Skeletal muscle tissue (tissue), 4 donors: Measurements from ENCODE around the gene MYL1. TPM values are rescaled to one million over a fixed set of nuclear protein-coding genes. Genes with fewer than 3 reads are reported as not detected.
A peak's percentile ranks its signal among the peaks of the same experiment; 100 is the strongest.

Source experiments
- H3K27ac ChIP-seq: one replicate; pipeline ENCODE4 v1.7.0; 2013; ENCODE audit warnings: mild to moderate bottlenecking, low read depth, low read length, inconsistent platforms
- H3K27me3 ChIP-seq, 3 donors: one replicate each; pipeline ENCODE4 v1.7.0; 2013; ENCODE audit warnings: low read length in 3 of 3; ENCODE audit not compliant: control insufficient read depth in 3 of 3, insufficient read depth in 3 of 3
- H3K36me3 ChIP-seq, 3 donors: one replicate each; pipeline ENCODE4 v1.7.0; 2013; ENCODE audit warnings: low read length in 3 of 3; ENCODE audit not compliant: control insufficient read depth in 3 of 3, insufficient read depth in 3 of 3
- H3K4me1 ChIP-seq, 3 donors: one replicate each; pipeline ENCODE4 v1.7.0; 2013; ENCODE audit warnings: low read length in 3 of 3, mild to moderate bottlenecking in 3 of 3; ENCODE audit not compliant: control insufficient read depth in 3 of 3, insufficient read depth in 3 of 3
- H3K4me3 ChIP-seq, 3 donors: one replicate each; pipeline ENCODE4 v1.7.0; 2013; ENCODE audit warnings: low read length in 3 of 3
- H3K9ac ChIP-seq, 3 donors: one replicate each; pipeline ENCODE4 v1.7.0; 2013; ENCODE audit warnings: low read length in 3 of 3, mild to moderate bottlenecking in 3 of 3, moderate library complexity in 2 of 3, low read depth in 1 of 3
- H3K9me3 ChIP-seq, 3 donors: one replicate each; pipeline ENCODE4 v1.7.0; 2013; ENCODE audit warnings: low read length in 3 of 3; ENCODE audit not compliant: control insufficient read depth in 3 of 3
- total RNA-seq: library from RNA; depleted of rRNA; stranded (reverse); fragments of >200 nt; gene quantifications from one replicate; pipeline ENCODE4 v1.2.3, GENCODE V29; 2014
- donor health status: Osteomylitis.

Gene MYL1
- total RNA-seq, 1 donor from 2014 or later = 6,507 TPM

GRCh38 chr2:210271300-210271699 lies 43.7 kb downstream of the MYL1 start:
- no peak overlapping the region for H3K9ac ChIP-seq
- no peaks in the 10 kb centered on the region for H3K4me1 ChIP-seq
- H3K36me3 ChIP-seq = no peaks in the 10 kb centered on the region
- H3K27ac ChIP-seq = no peak overlapping the region
- no peak overlapping the region for H3K4me3 ChIP-seq
- H3K27me3 ChIP-seq = no peaks in the 10 kb centered on the region
- no peaks in the 10 kb centered on the region for H3K9me3 ChIP-seq

GRCh38 chr2:210269148-210269547 lies 45.8 kb downstream of the MYL1 start:
- no peaks in the 10 kb centered on the region for H3K9me3 ChIP-seq
- no peaks in the 10 kb centered on the region for H3K27me3 ChIP-seq
- no peaks in the 10 kb centered on the region for H3K36me3 ChIP-seq
- H3K4me3 ChIP-seq = no peak overlapping the region
- no peaks in the 10 kb centered on the region for H3K4me1 ChIP-seq
- H3K27ac ChIP-seq = no peak overlapping the region
- no peak overlapping the region for H3K9ac ChIP-seq

GRCh38 chr2:210268281-210268680 lies 46.7 kb downstream of the MYL1 start:
- Histone ChIP-seq H3K9ac (no peak overlapping the region), H3K4me3 (no peak overlapping the region), H3K9me3 (no peaks in the 10 kb centered on the region), H3K36me3 (no peaks in the 10 kb centered on the region), H3K4me1 (no peaks in the 10 kb centered on the region), H3K27me3 (no peaks in the 10 kb centered on the region), H3K27ac (no peak overlapping the region)

GRCh38 chr2:210267698-210268097 lies 47.3 kb downstream of the MYL1 start:
- Histone ChIP-seq H3K27ac (no peak overlapping the region), H3K27me3 (no peaks in the 10 kb centered on the region), H3K36me3 (no peaks in the 10 kb centered on the region), H3K4me1 (no peaks in the 10 kb centered on the region), H3K4me3 (no peak overlapping the region), H3K9me3 (no peaks in the 10 kb centered on the region), H3K9ac (no peak overlapping the region)

- H3K9ac ChIP-seq = no peak overlapping the region
- no peaks in the 10 kb centered on the region for H3K36me3 ChIP-seq
- H3K27ac ChIP-seq = no peak overlapping the region
- no peaks in the 10 kb centered on the region for H3K4me1 ChIP-seq
- H3K4me3 ChIP-seq = no peak overlapping the region
- no peaks in the 10 kb centered on the region for H3K9me3 ChIP-seq
- H3K27me3 ChIP-seq = no peaks in the 10 kb centered on the region
These were observed 50.7 kb downstream of the MYL1 start for GRCh38 chr2:210264282-210264681.

GRCh38 chr2:210263841-210264240 lies 51.1 kb downstream of the MYL1 start:
- Histone ChIP-seq H3K9ac (no peak overlapping the region), H3K4me3 (no peak overlapping the region)

GRCh38 chr2:210262036-210262435 lies 52.9 kb downstream of the MYL1 start:
- no peak overlapping the region for H3K27ac ChIP-seq
- H3K36me3 ChIP-seq = no peaks in the 10 kb centered on the region
- no peaks in the 10 kb centered on the region for H3K4me1 ChIP-seq
- H3K27me3 ChIP-seq = no peaks in the 10 kb centered on the region
- no peaks in the 10 kb centered on the region for H3K9me3 ChIP-seq
- no peak overlapping the region for H3K4me3 ChIP-seq
- H3K9ac ChIP-seq = no peak overlapping the region

More at GRCh38 chr2:210263841-210264240, 51.1 kb downstream of the MYL1 start:
- H3K9me3 ChIP-seq = no peaks in the 10 kb centered on the region
- no peaks in the 10 kb centered on the region for H3K4me1 ChIP-seq
- H3K36me3 ChIP-seq = no peaks in the 10 kb centered on the region
- no peak overlapping the region for H3K27ac ChIP-seq
- H3K27me3 ChIP-seq = no peaks in the 10 kb centered on the region

- no peaks in the 10 kb centered on the region for H3K9me3 ChIP-seq
- H3K9ac ChIP-seq = no peak overlapping the region
- H3K36me3 ChIP-seq = no peaks in the 10 kb centered on the region
- no peak overlapping the region for H3K27ac ChIP-seq
- H3K27me3 ChIP-seq = no peaks in the 10 kb centered on the region
- no peak overlapping the region for H3K4me3 ChIP-seq
- no peaks in the 10 kb centered on the region for H3K4me1 ChIP-seq
These were observed 55.3 kb downstream of the MYL1 start for GRCh38 chr2:210259687-210260086.

- H3K9ac ChIP-seq = peak overlapping the region in 1 of 3 donors; percentile 11
- H3K4me1 ChIP-seq = no peaks in the 10 kb centered on the region
- H3K9me3 ChIP-seq = no peaks in the 10 kb centered on the region
- H3K36me3 ChIP-seq = no peaks in the 10 kb centered on the region
- peak overlapping the region in 1 of 3 donors; percentile 4 for H3K4me3 ChIP-seq
- H3K27ac ChIP-seq = no peak overlapping the region
- no peaks in the 10 kb centered on the region for H3K27me3 ChIP-seq
These were observed 62.0 kb downstream of the MYL1 start for GRCh38 chr2:210252699-210253606.

- Histone ChIP-seq H3K27ac (no peak overlapping the region), H3K27me3 (no peaks in the 10 kb centered on the region), H3K36me3 (no peaks in the 10 kb centered on the region), H3K9me3 (no peaks in the 10 kb centered on the region), H3K4me1 (no peaks in the 10 kb centered on the region), H3K9ac (no peak overlapping the region), H3K4me3 (no peak overlapping the region)
These were observed 64.4 kb downstream of the MYL1 start for GRCh38 chr2:210250622-210251021.
